HEK293 (cell line): ENCODE data around the gene ZNF775.

Experiments
- CTCF ChIP-seq: fragments of 450-650 bp; formaldehyde crosslinking; IDR thresholded peaks from 2 replicates; pipeline ENCODE4 v1.5.1; 2016; ENCODE audit warnings: missing biosample characterization, missing genetic modification characterization
- HOXA7 ChIP-seq: sonication (generic); formaldehyde crosslinking; IDR thresholded peaks from 2 replicates; pipeline ENCODE4 v1.8.1; 2022; ENCODE audit warnings: missing genetic modification reagents, borderline replicate concordance
- SP2 ChIP-seq: fragments of 450-650 bp; formaldehyde crosslinking; IDR thresholded peaks from 2 replicates; pipeline ENCODE4 v1.5.1; 2016; ENCODE audit warnings: missing biosample characterization, missing genetic modification characterization
- ZBTB21 ChIP-seq: fragments of 450-650 bp; formaldehyde crosslinking; IDR thresholded peaks from 2 replicates; pipeline ENCODE4 v1.5.1; 2017; ENCODE audit warnings: missing biosample characterization, missing genetic modification characterization
- ZIC2 ChIP-seq: fragments of 450-650 bp; formaldehyde crosslinking; IDR thresholded peaks from 2 replicates; pipeline ENCODE4 v1.5.1; 2016; ENCODE audit warnings: missing biosample characterization, missing genetic modification characterization
- ZNF280D ChIP-seq: fragments of 450-650 bp; formaldehyde crosslinking; IDR thresholded peaks from 2 replicates; pipeline ENCODE4 v1.5.1; 2016; ENCODE audit warnings: missing biosample characterization, missing genetic modification characterization
- ZNF354C ChIP-seq: fragments of 450-650 bp; formaldehyde crosslinking; IDR thresholded peaks from 2 replicates; pipeline ENCODE4 v1.5.1; 2016; ENCODE audit warnings: missing biosample characterization, missing genetic modification characterization, low read depth, borderline replicate concordance
- ZNF610 ChIP-seq: fragments of 450-650 bp; formaldehyde crosslinking; IDR thresholded peaks from 2 replicates; pipeline ENCODE4 v1.5.1; 2016; ENCODE audit warnings: missing biosample characterization, missing genetic modification characterization, borderline replicate concordance
- ZNF792 ChIP-seq: fragments of 450-650 bp; formaldehyde crosslinking; IDR thresholded peaks from 2 replicates; pipeline ENCODE4 v1.5.1; 2016; ENCODE audit warnings: missing biosample characterization, missing genetic modification characterization

- no peak for TF ChIP-seq ZBTB21
- TF ChIP-seq HOXA7 (CRISPR knock-in tag) = no peak
- no peak for TF ChIP-seq CTCF (tag by site-specific recombination)
- no peak for TF ChIP-seq SP2 (tag by site-specific recombination)
- no peak for TF ChIP-seq ZNF610
- no peak for TF ChIP-seq ZNF792
- no peak for TF ChIP-seq ZNF280D (tag by site-specific recombination)
- no peak for TF ChIP-seq ZNF354C
- no peak for TF ChIP-seq ZIC2 (tag by site-specific recombination)
These were observed 32.9 kb downstream of the ZNF775 start for GRCh38 chr7:150412016-150412415.
